Smooth muscle cell (in vitro differentiated cells): ENCODE measurements around the gene MBOAT1. TPM values are rescaled to one million over a fixed set of nuclear protein-coding genes. Genes with fewer than 3 reads are reported as not detected.

Experiments used
- DNase-seq: peaks from one replicate; lab custom pipeline; 2025; ENCODE audit not compliant: unreplicated experiment; lab: John Stamatoyannopoulos, UW
- H2AFZ ChIP-seq: fragments of 200-600 bp; sonication (generic); 2 replicates; pipeline ENCODE4 v1.6.0; 2016; ENCODE audit warnings: antibody characterized with exemption, low read depth, mild to moderate bottlenecking
- H3F3A ChIP-seq: fragments of 200-600 bp; sonication (generic); 2 replicates; pipeline ENCODE4 v1.6.0; 2017; ENCODE audit warnings: antibody characterized with exemption, low read depth
- H3K27ac ChIP-seq: fragments of 200-600 bp; sonication (generic); 2 replicates; pipeline ENCODE4 v1.5.1; 2016; ENCODE audit warnings: low read depth, mild to moderate bottlenecking
- H3K27me3 ChIP-seq: fragments of 200-600 bp; sonication (generic); 2 replicates; pipeline ENCODE4 v1.6.1; 2016; ENCODE audit warnings: low read depth, mild to moderate bottlenecking
- H3K36me3 ChIP-seq: fragments of 200-600 bp; sonication (generic); 2 replicates; pipeline ENCODE4 v1.5.1; 2016; ENCODE audit warnings: low read depth
- H3K4me1 ChIP-seq: fragments of 200-600 bp; sonication (generic); 2 replicates; pipeline ENCODE4 v1.5.1; 2016; ENCODE audit warnings: low read depth
- H3K4me2 ChIP-seq: fragments of 200-600 bp; sonication (generic); 2 replicates; pipeline ENCODE4 v1.6.0; 2016; ENCODE audit warnings: mild to moderate bottlenecking
- H3K4me3 ChIP-seq: fragments of 200-600 bp; sonication (generic); 2 replicates; pipeline ENCODE4 v1.5.1; 2016; ENCODE audit warnings: mild to moderate bottlenecking
- H3K79me2 ChIP-seq: fragments of 200-600 bp; sonication (generic); 2 replicates; pipeline ENCODE4 v1.6.0; 2016; ENCODE audit warnings: low read depth, mild to moderate bottlenecking
- H3K9ac ChIP-seq: fragments of 200-600 bp; sonication (generic); 2 replicates; pipeline ENCODE4 v1.6.0; 2016; ENCODE audit warnings: low read depth
- H3K9me3 ChIP-seq: fragments of 200-600 bp; sonication (generic); replicated peaks from 2 replicates; pipeline ENCODE4 v1.5.1; 2016; ENCODE audit warnings: low read depth
- H4K20me1 ChIP-seq: fragments of 200-600 bp; sonication (generic); 2 replicates; pipeline ENCODE4 v1.6.0; 2016; ENCODE audit warnings: low read depth
- CTCF ChIP-seq: fragments of 200-600 bp; sonication (generic); IDR thresholded peaks from 2 replicates; pipeline ENCODE4 v1.5.1; 2017; ENCODE audit warnings: borderline replicate concordance, mild to moderate bottlenecking, antibody characterized with exemption; ENCODE audit not compliant: insufficient read depth, poor library complexity, severe bottlenecking
- WGBS: methylation state at CpG from one replicate; pipeline ENCODE4 v1.1.7; 2016; ENCODE audit warnings: low lambda C conversion rate; 5-methylcytosine and 5-hydroxymethylcytosine counted together
- polyA plus RNA-seq: library from polyadenylated mRNA; unstranded; fragments of >200 nt; fragmentation: Nextera tagmentation; extraction: Ambion mirVana; gene quantifications from 2 replicates; pipeline ENCODE4 v1.2.1, GENCODE V29; 2016
- total RNA-seq: library from RNA; depleted of rRNA; stranded (reverse); fragments of >200 nt; gene quantifications from 2 replicates; pipeline ENCODE4 v1.2.3, GENCODE V29; 2014

Gene MBOAT1
- total and polyA plus RNA-seq, 2 experiments from 2014 or later: 0.73 to 2.5 TPM

GRCh38 chr6:20126102-20126752 lies 86.0 kb downstream of the MBOAT1 start:
- H3K9me3 ChIP-seq: no peaks in the 10 kb centered on the region
- H3K4me2 ChIP-seq: no peak overlapping the region
- H3K27me3 ChIP-seq: no peaks in the 10 kb centered on the region
- H2AFZ ChIP-seq: peak overlapping the region; percentile 59
- H3F3A ChIP-seq: no peaks in the 10 kb centered on the region
- H3K36me3 ChIP-seq: no peaks in the 10 kb centered on the region
- no peak overlapping the region for H3K27ac ChIP-seq
- H4K20me1 ChIP-seq: no peaks in the 10 kb centered on the region
- no peak for TF ChIP-seq CTCF
- H3K4me3 ChIP-seq: peak overlapping the region; percentile 1
- H3K9ac ChIP-seq: no peak overlapping the region
- H3K79me2 ChIP-seq: no peaks in the 10 kb centered on the region
- no peak for DNase-seq
- no peaks in the 10 kb centered on the region for H3K4me1 ChIP-seq
- 90% methylated on average over 3 of the region's 3 CpGs for WGBS

DNA sequence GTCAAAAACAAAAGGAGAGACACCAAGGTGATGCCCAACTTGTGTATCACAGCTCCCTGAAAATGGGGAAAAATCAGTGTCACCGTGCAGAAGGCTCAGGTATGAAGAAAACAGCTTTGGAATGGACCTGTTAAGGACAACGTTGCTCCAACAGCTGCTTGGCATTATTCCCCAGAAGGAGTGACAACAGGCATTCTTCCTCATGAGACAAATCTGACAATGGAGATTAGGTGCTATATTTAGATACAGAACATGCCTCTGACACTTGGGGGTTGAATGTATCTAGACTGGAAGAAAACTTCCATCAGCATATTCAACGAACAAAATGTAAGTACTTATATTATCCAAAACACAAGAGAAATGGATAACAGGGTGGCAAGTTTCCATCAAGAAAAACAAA lies 87.7 kb downstream of the MBOAT1 start:
- Histone ChIP-seq H3K27ac (no peak overlapping the region), H4K20me1 (no peaks in the 10 kb centered on the region), H3K79me2 (no peaks in the 10 kb centered on the region), H3F3A (no peaks in the 10 kb centered on the region), H3K4me2 (no peak overlapping the region), H3K9me3 (no peaks in the 10 kb centered on the region), H3K36me3 (no peaks in the 10 kb centered on the region), H3K4me3 (no peak overlapping the region), H3K4me1 (no peaks in the 10 kb centered on the region), H2AFZ (no peak overlapping the region), H3K27me3 (no peaks in the 10 kb centered on the region), H3K9ac (no peak overlapping the region)
- DNase-seq: no peak
- no peak for TF ChIP-seq CTCF
- WGBS: 78% methylated on average over 3 of the region's 3 CpGs

DNA sequence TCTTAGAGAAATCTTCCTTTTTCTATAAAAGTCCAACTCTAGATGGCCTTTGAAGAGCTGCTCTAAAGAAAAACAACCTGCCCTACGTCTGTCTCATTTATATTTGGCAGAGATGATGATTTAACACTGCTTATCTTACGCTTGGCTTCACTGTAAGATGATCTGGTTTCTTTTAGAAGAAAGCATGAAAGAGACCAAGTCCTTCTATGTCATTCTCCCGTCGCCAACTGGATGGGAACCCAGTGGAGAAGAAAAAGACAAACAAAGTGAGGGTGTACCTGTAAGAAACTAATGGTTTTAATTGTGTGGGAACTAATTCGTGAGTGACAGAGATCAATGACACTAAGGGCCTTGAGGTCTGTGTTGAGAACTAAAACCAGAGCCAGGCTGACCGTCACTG lies 92.8 kb downstream of the MBOAT1 start:
- Histone ChIP-seq H3F3A (no peaks in the 10 kb centered on the region), H3K36me3 (no peaks in the 10 kb centered on the region), H3K9me3 (no peaks in the 10 kb centered on the region), H3K79me2 (no peaks in the 10 kb centered on the region), H4K20me1 (no peaks in the 10 kb centered on the region), H2AFZ (no peak overlapping the region), H3K4me1 (peaks cover 4% of the 10 kb centered on the region), H3K4me3 (no peak overlapping the region), H3K27ac (no peak overlapping the region), H3K4me2 (no peak overlapping the region), H3K27me3 (no peaks in the 10 kb centered on the region), H3K9ac (no peak overlapping the region)
- DNase-seq: no peak
- WGBS: 38% methylated on average over 6 of the region's 6 CpGs
- TF ChIP-seq CTCF: no peak

DNA sequence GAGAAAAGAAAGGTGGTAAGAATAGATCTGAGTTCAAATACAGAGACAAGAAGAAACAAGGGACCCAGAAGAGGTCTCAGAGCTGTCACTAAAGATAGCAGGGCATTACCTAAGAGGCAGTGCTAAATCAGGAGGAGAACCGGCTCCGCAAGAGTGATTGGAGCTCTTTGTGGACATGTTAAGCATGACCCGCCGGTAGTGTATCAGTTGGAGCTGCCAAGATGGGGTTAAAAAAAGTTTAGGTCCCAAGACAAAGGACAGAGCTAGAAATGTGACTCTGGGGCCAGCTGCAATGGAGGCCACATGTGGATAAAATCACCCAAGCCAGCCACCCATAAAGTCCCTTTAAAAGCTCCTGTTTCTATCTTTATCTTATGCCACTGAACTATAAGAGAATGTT lies 93.4 kb downstream of the MBOAT1 start:
- H3K4me1 ChIP-seq: peaks cover 4% of the 10 kb centered on the region

More for the DNA sequence above, 93.4 kb downstream of the MBOAT1 start:
- no peaks in the 10 kb centered on the region for H3K9me3 ChIP-seq
- no peaks in the 10 kb centered on the region for H3K27me3 ChIP-seq
- no peak for TF ChIP-seq CTCF
- H3K4me3 ChIP-seq: no peak overlapping the region
- no peaks in the 10 kb centered on the region for H3K79me2 ChIP-seq
- no peaks in the 10 kb centered on the region for H4K20me1 ChIP-seq
- no peak for DNase-seq
- H3K27ac ChIP-seq: no peak overlapping the region
- no peaks in the 10 kb centered on the region for H3F3A ChIP-seq
- no peak overlapping the region for H2AFZ ChIP-seq
- H3K36me3 ChIP-seq: no peaks in the 10 kb centered on the region
- no peak overlapping the region for H3K4me2 ChIP-seq
- WGBS: 45% methylated on average over 4 of the region's 4 CpGs
- no peak overlapping the region for H3K9ac ChIP-seq
